HG02852 (cell line): Measurements from ENCODE around the gene SIGLEC11.
"Not testable (repeated sequence)": the region's sequence is repeated elsewhere in the genome, so short reads cannot be mapped to it uniquely, and the experiment has no call there.

Experiments used
- ATAC-seq: cut with Tn5 transposase; IDR thresholded peaks from one replicate; pipeline ENCODE4 v1.9.1; 2021; ENCODE audit warnings: mild to moderate bottlenecking, moderate library complexity; ENCODE audit not compliant: unreplicated experiment

The SIGLEC11 gene, protein sequence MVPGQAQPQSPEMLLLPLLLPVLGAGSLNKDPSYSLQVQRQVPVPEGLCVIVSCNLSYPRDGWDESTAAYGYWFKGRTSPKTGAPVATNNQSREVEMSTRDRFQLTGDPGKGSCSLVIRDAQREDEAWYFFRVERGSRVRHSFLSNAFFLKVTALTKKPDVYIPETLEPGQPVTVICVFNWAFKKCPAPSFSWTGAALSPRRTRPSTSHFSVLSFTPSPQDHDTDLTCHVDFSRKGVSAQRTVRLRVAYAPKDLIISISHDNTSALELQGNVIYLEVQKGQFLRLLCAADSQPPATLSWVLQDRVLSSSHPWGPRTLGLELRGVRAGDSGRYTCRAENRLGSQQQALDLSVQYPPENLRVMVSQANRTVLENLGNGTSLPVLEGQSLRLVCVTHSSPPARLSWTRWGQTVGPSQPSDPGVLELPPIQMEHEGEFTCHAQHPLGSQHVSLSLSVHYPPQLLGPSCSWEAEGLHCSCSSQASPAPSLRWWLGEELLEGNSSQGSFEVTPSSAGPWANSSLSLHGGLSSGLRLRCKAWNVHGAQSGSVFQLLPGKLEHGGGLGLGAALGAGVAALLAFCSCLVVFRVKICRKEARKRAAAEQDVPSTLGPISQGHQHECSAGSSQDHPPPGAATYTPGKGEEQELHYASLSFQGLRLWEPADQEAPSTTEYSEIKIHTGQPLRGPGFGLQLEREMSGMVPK

DNA sequence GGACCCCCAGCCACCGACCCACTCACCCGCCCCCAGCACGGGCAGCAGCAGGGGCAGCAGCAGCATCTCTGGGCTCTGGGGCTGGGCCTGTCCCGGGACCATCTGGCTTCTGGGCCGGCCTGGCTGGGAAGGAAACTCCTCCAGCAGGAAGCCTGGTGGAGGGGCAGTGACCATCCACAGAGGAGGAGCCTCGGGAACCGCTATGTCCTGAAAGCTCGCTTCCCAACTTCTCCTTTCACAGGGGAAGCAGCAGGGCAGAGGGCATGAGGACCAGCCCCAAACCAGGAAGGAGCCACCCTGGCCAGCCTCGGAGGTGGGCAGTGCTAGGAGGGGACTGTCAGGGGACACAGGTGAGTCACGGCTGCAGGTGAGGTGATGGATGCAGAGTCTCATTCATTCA is at the start of gene SIGLEC11:
SIGLEC11 (minus strand) TSS at position 193 of the 400 bp plus-strand sequence; CDS start at position 102, 91 bp downstream.
- ATAC-seq = not testable (repeated sequence)

DNA sequence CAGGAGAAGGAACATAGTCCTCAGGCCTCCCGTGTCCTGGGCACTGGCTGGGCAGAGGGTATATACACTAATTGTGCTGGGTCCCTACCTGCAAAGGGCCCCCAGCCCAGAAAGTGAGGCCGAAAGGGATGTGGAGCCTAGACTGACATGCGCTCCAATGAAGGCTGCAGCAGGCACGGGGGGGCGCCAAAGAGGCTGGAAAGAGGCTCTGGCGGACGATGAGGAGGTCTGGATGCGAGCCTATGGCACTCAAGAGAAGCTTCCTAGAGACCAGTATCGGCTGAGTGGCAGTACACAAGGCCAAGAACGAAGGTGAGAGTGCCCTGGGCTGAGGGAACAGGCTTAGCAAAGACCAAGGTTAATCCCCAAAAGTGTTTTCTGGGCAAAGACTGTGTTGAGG is 47.6 kb upstream of the SIGLEC11 start:
- no peak for ATAC-seq

DNA sequence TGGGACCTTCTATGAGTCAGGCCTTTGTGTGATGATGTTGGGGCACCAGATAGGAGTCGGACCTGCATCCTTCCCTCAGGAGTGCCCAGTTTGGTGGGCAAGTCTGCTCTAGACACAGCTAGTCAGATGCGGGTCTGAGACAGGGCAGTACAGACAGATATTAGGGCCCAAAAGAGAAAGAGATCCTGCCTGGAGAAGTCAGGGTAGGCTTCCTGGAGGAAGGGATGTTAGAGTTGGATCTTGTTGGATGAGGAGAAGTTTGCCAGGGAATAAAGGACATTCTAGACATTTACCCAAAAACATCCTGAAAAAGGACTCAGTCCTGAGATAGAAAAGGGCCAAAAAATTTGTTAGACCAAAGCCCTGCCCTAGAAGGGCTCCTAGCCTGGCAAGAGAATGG is 47.0 kb upstream of the SIGLEC11 start:
- ATAC-seq = no peak

DNA sequence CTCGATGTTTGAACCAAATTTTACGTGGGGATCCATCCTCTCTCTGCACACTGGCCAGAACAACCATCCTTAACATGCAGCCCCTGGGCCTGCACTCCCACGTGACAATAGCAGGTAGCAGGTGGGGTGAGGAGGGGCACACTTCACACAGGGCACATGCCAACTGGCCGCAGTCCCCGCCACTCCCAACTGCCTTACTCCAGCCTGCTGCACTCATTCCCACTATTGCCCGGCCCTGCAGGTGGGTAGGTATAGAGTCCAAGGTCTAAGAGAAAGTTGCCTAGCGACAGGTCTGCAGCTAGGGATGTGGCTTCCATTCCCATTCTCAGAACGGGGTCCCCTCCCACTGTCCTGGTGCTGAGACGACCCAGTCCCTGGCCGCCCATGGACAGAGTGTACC is 46.2 kb upstream of the SIGLEC11 start:
- no peak for ATAC-seq

DNA sequence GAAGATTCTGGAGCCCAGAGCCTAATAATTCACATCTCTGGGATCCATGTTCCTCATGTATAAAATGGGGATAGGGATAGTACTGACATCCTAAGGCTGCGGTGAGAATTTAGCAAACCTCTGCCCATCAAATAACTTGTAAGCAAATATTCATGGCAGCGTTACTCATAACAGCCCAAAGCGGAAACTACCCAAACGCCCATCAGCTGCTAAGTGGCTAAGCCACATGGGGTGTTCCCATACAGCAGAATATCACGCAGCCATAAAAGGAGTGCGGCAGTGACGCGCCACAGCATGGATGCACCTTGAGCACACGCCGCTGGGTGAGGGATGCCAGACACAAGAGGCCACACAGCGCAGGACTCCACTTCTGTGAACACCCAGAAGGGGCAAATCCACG is 44.5 kb upstream of the SIGLEC11 start:
- no peak for ATAC-seq

DNA sequence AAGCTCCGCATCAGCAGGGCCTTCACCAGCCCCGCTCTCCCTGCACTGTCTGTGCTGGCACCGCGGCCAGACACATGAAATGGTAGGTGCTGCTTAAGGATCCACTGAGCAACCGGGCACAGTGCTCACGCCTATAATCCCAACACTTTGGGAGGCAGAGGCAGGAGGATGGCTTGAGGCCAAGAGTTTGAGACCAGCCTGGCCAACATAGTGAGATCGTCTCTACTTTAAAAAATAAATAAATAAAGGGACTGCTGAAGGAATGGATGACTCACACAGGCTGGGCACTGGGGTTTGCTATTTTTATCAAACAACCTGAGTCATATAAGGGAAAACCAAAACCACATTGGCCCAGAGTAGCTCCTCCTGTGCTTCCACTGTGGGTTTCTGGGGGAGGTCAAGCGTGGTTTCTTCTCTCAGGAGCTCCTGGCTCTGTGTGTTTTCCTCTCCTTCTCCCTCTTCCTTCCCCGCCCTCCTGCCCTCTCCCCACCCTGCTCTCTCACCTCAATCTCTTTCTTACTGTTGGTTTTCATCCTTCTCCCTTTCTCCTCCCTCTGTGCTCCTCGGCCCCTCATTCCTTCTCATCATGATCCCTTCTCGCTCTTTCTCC is 42.9 kb upstream of the SIGLEC11 start:
- no peak for ATAC-seq

DNA sequence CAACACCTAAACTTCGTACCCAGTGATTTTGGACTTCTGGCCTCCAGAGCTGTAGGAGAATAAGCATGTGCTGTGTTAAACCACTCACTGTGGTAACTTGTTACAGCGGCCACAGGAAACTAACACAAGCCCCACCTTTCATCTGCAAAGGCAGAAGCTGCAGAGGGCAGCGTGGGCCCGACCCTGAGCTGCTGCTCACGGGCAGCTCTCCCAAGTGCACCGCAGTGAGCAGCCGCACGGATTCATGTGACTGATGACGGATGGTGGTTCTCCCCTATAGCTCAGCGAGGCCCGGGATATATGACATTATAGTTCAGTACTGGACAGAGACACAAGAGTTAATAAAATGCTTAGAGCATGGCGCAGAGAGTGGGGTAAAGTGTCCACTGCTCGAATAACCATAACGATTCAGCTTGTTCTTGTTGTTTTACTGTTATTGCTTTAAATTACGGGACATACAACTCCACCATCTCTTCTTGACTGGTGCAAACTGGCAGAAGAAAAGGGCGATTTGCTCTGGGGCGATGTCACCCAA is 42.3 kb upstream of the SIGLEC11 start:
- no peak for ATAC-seq

DNA sequence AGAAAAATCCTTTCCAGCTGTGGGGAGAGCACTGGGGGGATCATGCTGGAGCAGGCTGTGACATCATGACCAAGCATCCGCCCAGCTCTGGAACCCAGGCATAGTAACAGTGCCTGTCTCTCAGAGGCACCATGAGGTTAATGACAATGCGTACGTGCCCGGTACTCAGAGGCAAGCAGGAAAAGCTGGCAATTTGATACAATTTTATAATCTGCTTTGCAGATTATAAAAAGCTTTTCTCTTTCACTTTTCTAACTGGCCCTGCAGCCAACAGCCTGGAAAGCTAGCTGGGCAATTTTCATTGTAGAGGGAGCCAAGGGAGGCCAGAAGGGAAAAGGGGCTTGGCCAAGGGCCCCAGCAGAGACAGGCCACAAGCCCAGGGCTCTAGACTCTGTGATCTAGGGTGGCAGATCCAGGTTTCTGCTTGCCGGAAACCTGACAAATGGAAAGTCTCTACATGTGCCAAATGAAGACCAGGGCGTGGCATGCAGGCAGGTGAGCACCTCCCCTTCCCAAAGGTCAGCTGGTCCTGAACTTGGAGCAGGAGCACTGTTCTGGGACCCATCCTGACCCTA is 41.5 kb upstream of the SIGLEC11 start:
- ATAC-seq = no peak

DNA sequence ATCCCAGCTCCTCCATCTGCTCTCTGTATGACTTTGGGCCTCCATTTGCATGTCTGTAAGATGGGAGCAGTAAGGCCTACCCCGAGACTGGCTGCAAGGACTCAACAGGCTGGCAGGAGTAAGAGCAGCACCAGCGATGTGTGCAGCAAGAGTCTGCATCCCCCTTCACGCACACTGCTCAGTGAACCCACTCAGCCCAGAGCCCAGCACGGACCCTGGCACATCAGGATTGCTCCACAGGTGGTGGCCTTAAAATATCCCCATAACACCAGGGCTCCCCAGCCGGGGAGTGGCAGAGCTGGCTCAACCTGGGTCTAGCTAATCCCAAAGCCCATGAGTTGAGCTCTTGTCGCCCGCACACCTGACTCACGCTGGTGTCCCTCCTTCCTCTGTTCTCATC is 40.8 kb upstream of the SIGLEC11 start:
- ATAC-seq = no peak

DNA sequence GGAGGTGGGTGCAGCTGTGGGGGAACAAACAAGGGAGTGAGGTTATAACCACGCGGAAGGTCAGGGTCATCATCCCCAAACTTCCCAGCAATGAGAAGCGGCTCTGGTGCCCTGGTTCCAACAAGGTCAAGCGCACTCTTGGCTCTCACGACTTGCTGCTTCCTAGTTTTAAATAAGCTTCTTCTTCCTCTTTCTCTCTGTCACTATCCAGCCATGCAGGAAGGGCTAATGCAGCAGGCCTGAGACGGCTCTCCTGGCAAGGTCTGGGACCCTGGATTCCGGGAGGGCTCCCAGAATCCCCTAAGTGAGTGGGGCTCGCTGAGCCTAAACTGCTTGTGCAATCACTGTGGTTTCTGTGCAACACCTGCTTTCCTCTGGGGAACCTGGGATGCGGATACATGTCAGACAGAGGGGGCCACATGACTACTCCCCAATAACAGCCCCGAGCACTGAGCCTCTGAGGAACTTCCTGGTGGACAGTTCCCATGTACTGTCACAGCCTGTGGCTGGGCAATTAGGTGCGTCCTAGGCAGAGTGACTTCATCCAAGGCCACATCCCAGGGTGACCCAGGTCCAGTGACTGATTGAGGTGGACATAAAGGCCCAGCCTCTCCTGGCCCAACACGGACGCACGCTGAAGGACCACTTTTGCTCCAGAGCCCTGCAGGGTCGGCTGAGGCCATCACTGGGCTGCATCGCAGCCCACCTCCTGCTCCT is 40.0 kb upstream of the SIGLEC11 start:
- no peak for ATAC-seq

DNA sequence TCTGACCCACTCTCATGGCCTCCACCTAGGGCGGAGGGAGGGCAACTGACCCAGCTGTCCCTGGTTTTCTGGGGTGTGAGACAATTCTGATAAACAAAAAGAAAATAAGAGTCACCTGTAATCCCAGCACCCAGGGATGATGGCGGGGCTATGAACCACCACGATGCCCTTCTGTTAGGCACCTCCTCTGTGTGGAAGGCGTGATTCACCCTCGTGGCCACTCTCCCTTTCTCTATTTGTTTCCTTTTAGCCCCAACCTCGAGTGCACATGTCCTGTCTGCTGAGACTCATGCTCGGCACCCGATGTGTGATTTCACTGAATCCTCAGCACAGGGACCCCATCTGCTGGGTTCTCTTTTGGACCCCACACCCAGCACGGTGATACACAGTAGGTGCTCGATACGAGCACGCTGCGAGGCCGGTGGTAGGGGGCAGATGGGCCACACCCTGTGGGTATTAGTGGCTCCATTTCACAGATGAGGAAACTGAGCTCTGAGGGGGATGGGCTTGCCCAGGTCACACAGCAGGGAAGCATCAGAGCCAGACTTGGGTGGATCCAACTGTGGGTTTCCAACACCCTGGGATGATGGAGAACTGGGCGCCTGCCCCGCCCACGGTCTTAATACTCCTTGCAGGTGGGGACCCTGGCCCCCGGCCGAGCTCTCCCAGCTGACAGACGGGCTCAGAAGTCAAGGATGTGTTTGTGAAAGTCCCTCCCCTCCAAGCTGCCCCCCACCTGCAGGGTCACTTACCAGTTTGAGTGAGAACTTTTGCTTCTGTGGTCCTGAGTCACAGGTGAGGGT is 39.3 kb upstream of the SIGLEC11 start:
- no peak for ATAC-seq

DNA sequence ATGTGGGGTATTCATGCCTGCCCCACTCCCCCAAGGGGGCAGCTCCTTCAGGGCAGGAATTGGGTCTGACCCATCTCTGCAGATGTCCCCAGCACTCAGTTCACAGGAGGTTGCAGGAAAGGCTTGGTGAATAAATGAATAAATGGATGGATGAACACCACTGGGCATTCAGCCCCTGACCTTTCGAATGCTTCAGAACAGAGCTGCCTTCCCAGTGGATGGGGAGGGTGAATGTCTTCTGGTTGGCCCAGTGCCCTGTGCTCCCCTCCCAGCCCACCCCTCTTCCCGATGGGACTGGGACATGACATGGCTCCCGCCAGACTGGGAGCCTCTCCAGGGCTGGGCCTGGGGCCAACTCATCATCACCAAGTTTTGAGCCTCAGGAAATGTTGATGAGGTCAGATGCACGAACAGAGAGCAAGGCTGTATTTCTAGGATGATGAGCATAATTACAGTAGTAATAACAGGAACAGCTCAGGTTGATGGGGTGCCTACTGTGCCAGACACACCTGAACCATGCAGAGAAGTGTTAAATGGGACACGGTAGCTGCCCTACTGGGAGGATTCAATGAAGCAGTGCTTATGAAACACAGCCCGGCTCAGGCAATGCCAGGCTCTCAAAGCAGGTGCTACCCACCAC is 38.5 kb upstream of the SIGLEC11 start:
- no peak for ATAC-seq

DNA sequence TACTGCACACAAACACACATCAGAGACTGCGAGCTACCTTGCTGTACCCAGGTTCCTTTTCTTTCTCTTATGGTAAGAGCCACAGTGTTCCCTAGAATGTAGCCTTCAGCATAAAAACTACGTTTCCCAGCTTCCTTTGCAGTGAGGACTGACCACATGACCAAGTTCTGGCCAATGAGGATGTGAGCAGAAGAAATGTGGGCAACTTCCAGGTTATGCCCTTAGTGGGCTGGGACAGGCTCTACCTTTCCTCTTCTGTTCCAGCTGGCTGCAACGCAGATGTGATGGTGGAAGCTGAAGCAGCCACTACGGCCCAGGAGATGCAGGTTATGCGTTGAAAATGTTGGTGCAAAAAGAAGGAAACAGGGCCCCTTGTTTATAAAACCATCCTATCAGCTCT is 36.7 kb upstream of the SIGLEC11 start:
- no peak for ATAC-seq

DNA sequence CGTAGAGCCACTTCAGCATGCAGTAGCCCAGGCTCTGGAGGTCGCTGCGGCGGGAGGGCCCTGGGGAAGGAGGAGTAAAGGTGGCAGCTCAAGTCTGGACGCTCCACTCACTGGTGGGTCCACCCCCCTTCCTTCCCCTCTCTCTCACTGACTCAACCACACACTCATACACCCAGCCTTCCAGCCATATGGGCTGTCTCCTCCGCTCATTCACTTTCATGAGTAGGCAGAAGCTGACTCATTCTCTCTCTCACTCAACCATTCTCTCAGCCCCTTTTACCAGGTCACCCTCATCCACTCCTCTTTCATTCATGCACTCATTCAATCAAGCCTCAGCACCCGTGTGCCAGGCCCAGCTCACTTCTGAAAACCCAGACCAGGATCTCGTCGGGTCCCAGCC is 27.5 kb upstream of the SIGLEC11 start:
- no peak for ATAC-seq

DNA sequence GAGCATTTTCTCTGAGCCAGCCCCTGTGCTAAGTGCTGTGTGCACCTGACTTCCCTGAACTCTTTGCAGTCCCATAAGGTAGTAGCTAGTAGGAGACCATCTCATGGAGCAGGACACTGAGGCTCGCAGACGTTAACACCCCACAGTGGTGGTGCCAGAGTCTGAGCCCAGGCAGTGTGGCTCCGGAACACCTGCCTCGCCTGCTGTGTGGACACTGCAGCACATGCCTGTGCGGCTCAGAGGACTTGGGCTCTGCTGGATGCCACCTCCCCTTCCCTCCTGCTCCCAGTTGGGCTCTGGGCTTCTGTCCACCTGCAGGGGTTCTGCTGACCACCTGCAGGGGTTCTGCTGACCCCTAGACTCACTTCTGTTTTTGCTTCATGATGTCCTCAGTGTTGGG is 27.0 kb upstream of the SIGLEC11 start:
- ATAC-seq = no peak

DNA sequence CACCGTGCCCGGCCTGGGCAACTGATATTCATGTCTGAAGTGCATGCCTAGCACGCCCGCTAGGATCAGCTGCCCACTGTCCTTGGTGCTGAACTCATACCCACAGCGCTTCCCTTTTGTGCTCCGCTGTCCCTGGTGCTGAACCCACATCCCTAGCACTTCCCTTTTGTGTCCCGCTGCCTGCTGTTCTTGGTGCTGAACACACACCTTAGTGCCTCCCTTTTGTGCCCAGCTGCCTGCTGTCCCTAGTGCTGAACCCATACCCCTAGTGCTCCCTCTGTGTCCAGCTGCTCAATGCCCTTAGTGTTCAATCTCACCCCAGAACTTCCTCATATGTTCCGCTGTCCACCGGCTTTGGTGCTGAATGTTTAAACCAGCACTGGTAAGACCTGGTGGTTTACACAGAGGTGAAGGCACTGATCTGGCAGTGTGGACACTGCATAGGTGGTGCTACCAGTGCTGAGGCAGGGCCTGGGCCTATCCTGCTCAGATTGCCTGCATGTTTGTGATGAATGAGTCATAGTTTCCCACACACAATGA is 26.3 kb upstream of the SIGLEC11 start:
- ATAC-seq = no peak

DNA sequence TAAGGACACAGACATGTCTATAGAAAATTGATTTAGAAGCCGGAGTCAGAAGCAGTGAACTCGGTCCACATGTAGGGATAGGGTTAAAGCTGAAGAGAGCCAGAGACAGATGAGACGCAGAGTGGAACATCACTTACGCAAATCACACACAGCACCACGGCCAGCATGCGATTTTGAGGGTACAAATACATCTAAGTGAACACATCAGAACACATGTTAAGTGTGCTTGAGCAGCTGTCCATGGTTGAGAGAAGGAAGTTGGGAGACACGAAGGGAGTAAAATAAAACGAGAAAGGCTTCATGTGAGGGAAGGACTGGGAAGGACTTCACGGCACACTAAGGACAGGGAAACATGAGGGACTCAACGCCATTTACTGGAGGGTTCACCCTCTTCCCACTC is 25.4 kb upstream of the SIGLEC11 start:
- no peak for ATAC-seq

DNA sequence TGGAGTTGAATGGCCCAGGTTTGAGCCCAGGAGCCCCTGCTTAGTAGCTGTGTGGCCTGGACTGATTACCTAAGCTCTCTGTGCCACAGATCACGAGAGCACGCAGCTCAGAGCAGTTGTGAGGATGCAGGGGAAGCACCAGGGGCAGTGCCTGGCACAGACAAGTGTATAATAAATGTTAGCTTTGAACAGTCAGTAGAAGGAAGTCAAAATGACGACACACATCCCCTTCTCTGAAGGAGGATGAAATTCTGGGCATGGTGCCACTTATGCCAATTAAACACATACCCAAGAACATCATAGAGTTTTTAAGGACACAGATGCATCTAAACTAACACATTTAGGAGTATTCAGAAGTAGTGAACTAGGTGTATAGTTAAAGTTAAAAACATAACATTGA is 24.9 kb upstream of the SIGLEC11 start:
- ATAC-seq = no peak

DNA sequence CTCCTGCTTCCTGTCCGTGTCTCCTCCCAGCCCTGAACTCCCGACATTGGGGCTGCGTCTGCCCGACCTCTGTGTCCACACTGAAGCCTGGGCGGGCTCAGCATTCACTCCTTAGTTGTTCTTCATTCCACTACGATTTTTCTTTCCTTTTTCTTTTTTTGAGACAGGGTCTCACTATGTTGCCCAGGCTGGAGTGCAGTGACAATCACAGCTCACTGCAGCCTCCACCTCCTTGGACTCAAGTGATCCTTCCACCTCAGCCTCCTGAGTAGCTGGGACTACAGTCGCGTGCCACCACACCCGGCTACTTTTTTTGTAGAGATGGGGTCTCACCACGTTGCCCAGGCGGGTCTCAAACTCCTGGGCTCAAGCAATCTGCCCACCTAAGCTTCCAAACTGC is 23.5 kb upstream of the SIGLEC11 start:
- no peak for ATAC-seq
